Gastroesophageal sphincter (tissue), 4 donors: ENCODE measurements around the gene GBX1. TPM values are rescaled to one million over a fixed set of nuclear protein-coding genes. Genes with fewer than 3 reads are reported as not detected.

Source experiments
- ATAC-seq: fragments of 150-250 bp; one replicate; pipeline ENCODE4 v1.9.1; 2016; ENCODE audit warnings: mild to moderate bottlenecking, moderate library complexity
- H3K27ac ChIP-seq, 4 donors: fragments of 200-600 bp; sonication (generic) in 3 of 4; 1 replicate in 3 of 4; 2 replicates in 1 of 4; pipeline ENCODE4 v1.5.1; 2016 to 2019
- H3K27me3 ChIP-seq: fragments of 200-600 bp; sonication (generic); one replicate; pipeline ENCODE4 v1.5.1; 2019
- H3K36me3 ChIP-seq, 2 donors: fragments of 200-600 bp; sonication (generic); one replicate each; pipeline ENCODE4 v1.5.1; 2019; ENCODE audit warnings: control low read depth in 1 of 2
- H3K4me1 ChIP-seq, 3 donors: fragments of 200-600 bp; sonication (generic); 1 replicate in 2 of 3; 2 replicates in 1 of 3; pipeline ENCODE4 v1.5.1; 2016 to 2019; ENCODE audit warnings: control low read depth in 2 of 3
- H3K4me3 ChIP-seq, 2 donors: fragments of 200-600 bp; sonication (generic); one replicate each; pipeline ENCODE4 v1.5.1; 2019; ENCODE audit warnings: mild to moderate bottlenecking in 1 of 2, moderate library complexity in 1 of 2
- H3K9me3 ChIP-seq, 3 donors: fragments of 200-600 bp; sonication (generic); one replicate each; pipeline ENCODE4 v1.5.1; 2017 to 2019; ENCODE audit warnings: control low read depth in 2 of 3
- CTCF ChIP-seq, 4 experiments: fragments of 200-600 bp in 2 of 4; fragments of 450-650 bp in 2 of 4; sonication (generic) in 1 of 4; IDR thresholded peaks; one replicate each; pipeline ENCODE4 v1.5.1; 2017 to 2019; ENCODE audit warnings: antibody characterized with exemption in 4 of 4, mild to moderate bottlenecking in 2 of 4, moderate library complexity in 2 of 4
- EP300 ChIP-seq: sonication (generic); formaldehyde crosslinking; IDR thresholded peaks from one replicate; pipeline ENCODE4 v1.6.1; 2017; ENCODE audit warnings: antibody characterized with exemption, mild to moderate bottlenecking
- POLR2A ChIP-seq, 2 donors: fragments of 450-650 bp; IDR thresholded peaks; one replicate each; pipeline ENCODE4 v1.6.1; 2017; ENCODE audit warnings: antibody characterized with exemption in 2 of 2, mild to moderate bottlenecking in 2 of 2, moderate library complexity in 1 of 2
- POLR2AphosphoS5 ChIP-seq: sonication (generic); formaldehyde crosslinking; IDR thresholded peaks from one replicate; pipeline ENCODE4 v1.6.1; 2017; ENCODE audit warnings: antibody characterized with exemption
- WGBS, 2 donors: methylation state at CpG; one replicate each; pipeline ENCODE4 v1.1.5; 2018; ENCODE audit warnings: low coverage in 1 of 2; 5-methylcytosine and 5-hydroxymethylcytosine counted together
- total RNA-seq, 4 donors: library from RNA; depleted of rRNA; stranded (reverse); fragments of >200 nt; gene quantifications; one replicate each; pipeline ENCODE4 v1.1.0, GENCODE V29; 2016

Gene GBX1
- total RNA-seq, 4 donors from 2014 or later, result not detected

DNA sequence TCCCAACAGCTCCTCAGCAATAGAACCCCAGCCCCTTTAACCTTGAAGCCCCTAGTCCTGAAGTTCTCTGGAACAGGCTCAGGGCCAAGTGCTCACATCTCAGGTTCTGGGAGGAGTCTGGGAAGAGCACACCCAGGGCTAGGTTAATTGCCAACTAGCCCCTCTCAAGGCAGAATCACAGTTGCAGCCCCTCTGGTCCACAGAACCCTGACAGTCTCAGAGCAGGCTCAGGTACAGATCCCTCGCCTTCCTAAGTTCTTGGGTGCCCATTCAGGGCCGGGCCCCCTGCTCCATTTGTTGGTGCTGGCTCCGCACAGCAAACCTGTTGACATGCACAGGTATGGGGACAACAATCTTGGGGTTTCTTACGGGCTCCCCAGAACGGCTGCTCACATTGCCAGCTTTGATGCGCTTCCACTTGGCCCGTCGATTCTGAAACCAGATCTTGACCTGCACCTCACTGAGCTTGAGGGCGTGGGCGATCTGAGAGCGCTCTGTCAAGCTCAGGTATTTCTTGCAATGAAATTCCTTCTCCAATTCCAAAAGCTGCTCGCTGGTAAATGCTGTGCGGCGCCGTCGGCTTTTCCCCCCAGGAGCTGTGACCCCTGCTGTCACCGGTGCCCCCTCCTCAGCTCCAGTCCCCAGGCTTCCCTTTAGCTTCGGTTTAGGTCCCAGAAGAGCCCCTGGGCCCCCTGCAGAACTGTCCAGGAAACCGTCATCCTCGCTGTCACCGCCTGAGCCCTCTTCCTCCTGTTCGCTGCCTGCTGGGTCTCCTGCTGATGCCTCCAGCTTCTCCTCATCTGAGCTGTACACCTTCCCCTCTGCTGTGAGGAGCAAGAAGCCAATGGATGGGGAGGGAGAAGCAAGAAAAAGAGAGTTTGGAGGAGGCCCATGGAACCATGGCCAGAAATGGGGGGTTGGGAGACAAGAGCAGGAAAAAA lies 18.9 kb downstream of the GBX1 start:
- Histone ChIP-seq H3K9me3 (no peaks in the 10 kb centered on the region), H3K27me3 (peaks cover 54% of the 10 kb centered on the region), H3K4me3 (no peak overlapping the region), H3K36me3 (peaks cover 0 to 16% of the 10 kb centered on the region in 2 donors), H3K27ac (no peak overlapping the region), H3K4me1 (no peaks in the 10 kb centered on the region)
- TF ChIP-seq POLR2A (IDR thresholded peaks at IDR 0.05), result no peak
- no peak for TF ChIP-seq POLR2AphosphoS5
- no peak for TF ChIP-seq CTCF (IDR thresholded peaks at IDR 0.05)
- no peak for TF ChIP-seq EP300
- no peak for ATAC-seq
- 40% methylated on average over 2 of the region's 22 CpGs; no CpG with 5 or more reads in 1 of the 2 donors for WGBS, 2 donors

DNA sequence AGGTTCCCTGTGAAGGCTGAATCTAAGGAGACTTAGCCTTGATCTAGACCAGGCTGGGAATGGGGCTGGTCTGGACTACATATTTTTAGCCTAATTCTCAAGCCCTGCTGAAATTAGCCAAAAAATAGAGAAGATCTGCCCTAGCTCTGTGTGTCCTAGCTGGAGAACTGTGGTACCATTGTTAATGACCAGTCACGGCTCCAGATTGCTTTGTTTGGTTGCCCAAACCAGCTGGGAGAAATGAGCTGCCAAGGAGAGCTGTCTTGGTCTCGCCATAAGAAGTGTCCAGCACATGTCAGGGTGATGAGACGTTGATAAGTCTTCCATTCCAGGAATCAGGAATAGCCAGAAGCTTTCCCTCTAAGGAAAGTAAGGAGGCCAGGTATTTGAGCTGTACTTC lies 20.7 kb downstream of the GBX1 start:
- Histone ChIP-seq H3K9me3 (no peaks in the 10 kb centered on the region), H3K27me3 (peaks cover 36% of the 10 kb centered on the region), H3K36me3 (peaks cover 0 to 34% of the 10 kb centered on the region in 2 donors), H3K27ac (no peak overlapping the region), H3K4me1 (no peaks in the 10 kb centered on the region), H3K4me3 (no peak overlapping the region)
- ATAC-seq, result no peak
- TF ChIP-seq POLR2A (IDR thresholded peaks at IDR 0.05), result no peak
- TF ChIP-seq EP300, result no peak
- TF ChIP-seq POLR2AphosphoS5, result no peak
- no peak for TF ChIP-seq CTCF (IDR thresholded peaks at IDR 0.05)
- 45 to 63% methylated on average over 2 to 3 of the region's 3 CpGs for WGBS, 2 donors

DNA sequence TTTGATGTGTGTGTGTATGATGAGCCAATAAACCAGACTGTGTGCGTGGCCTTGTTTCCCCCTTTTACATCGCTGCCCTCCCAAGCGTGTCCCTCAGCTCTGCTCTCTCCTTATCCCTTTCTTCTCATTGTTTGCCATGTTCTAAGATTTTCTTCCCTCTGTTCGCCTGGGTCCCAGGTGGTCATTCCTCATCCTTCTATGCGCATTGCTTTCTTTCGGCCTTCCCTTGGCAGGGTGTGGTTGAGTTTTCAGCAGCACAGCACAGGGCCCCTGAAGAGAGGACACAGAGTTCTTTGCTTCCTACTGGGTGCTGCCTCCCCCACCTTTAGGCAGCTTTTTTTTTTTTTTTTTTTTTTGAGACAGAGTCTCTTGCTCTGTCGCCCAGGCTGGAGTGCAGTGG lies 23.1 kb downstream of the GBX1 start:
- 89% methylated on average over 7 of the region's 7 CpGs; no CpG with 5 or more reads in 1 of the 2 donors for WGBS, 2 donors
- H3K36me3 ChIP-seq, result peaks cover 0 to 58% of the 10 kb centered on the region in 2 donors
- H3K4me1 ChIP-seq, result no peaks in the 10 kb centered on the region
- TF ChIP-seq CTCF (IDR thresholded peaks at IDR 0.05) (no peak), EP300 (no peak), POLR2AphosphoS5 (no peak), POLR2A (IDR thresholded peaks at IDR 0.05) (no peak)
- H3K4me3 ChIP-seq, result no peak overlapping the region
- H3K9me3 ChIP-seq, result no peaks in the 10 kb centered on the region
- ATAC-seq, result no peak
- H3K27me3 ChIP-seq, result peaks cover 12% of the 10 kb centered on the region
- H3K27ac ChIP-seq, result no peak overlapping the region

DNA sequence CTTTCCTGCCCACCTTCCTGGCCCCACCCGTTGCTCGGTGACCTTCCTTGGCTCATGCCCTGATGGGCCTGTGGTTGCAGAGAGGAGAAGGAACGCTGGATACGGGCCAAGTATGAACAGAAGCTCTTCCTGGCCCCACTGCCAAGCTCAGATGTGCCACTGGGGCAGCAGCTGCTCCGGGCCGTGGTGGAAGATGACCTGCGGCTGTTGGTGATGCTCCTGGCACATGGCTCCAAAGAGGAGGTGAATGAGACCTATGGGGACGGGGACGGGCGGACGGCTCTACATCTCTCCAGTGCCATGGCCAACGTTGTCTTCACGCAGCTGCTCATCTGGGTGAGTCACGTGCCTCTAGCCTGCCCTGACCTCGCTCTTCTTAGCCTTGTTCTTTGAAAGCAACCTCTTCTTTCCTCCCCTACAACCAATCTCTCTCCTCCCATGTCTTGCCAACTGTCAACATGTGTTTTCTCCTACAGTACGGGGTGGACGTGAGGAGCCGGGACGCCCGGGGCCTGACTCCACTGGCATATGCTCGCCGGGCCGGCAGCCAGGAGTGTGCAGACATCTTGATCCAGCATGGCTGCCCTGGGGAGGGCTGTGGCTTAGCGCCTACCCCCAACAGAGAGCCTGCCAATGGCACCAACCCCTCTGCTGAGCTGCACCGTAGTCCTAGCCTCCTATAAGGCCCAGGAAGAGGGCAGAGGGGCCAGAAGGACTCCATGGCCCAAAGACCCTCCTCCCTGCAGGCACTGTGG lies 24.1 kb downstream of the GBX1 start:
- Histone ChIP-seq H3K9me3 (no peaks in the 10 kb centered on the region), H3K36me3 (peaks cover 0 to 68% of the 10 kb centered on the region in 2 donors), H3K4me1 (no peaks in the 10 kb centered on the region), H3K27me3 (peaks cover 2% of the 10 kb centered on the region), H3K4me3 (no peak overlapping the region), H3K27ac (no peak overlapping the region)
- 87 to 88% methylated on average over 8 to 12 of the region's 25 CpGs for WGBS, 2 donors
- TF ChIP-seq POLR2A (IDR thresholded peaks at IDR 0.05) (no peak), POLR2AphosphoS5 (no peak), CTCF (IDR thresholded peaks at IDR 0.05) (no peak), EP300 (no peak)
- ATAC-seq, result no peak
